GM12878 (cell line): ENCODE data around the gene ZNF335. TPM values are rescaled to one million over a fixed set of nuclear protein-coding genes. Genes with fewer than 3 reads are reported as not detected.

Source experiments
- ATAC-seq: fragments of 200-7000 bp; cut with Tn5 transposase; 3 replicates; pipeline ENCODE4 v1.9.1; 2020; ENCODE audit warnings: mild to moderate bottlenecking, moderate library complexity
- BruUV-seq: library from RNA; stranded (reverse); fragments of 400-500 nt; replicated peaks from 2 replicates; lab custom pipeline; 2021; lab: Mats Ljungman, UMichigan
- CTCF ChIA-PET: fragments of 300-600 bp; sonication (Branson Sonifier 250); formaldehyde crosslinking; extraction: SDS; loops from one replicate; lab custom pipeline; 2021; ENCODE audit warnings: inconsistent platforms; lab: Yijun Ruan, JAX
- POLR2A ChIA-PET: fragments of 350-600 bp; formaldehyde crosslinking; extraction: SDS; loops from one replicate; lab custom pipeline; 2021; ENCODE audit warnings: inconsistent platforms; lab: Charles Lee
- RAD21 ChIA-PET: fragments of 300-600 bp; sonication (Branson Sonifier 250); formaldehyde crosslinking; loops from one replicate; lab custom pipeline; 2023; ENCODE audit warnings: antibody characterized with exemption; ENCODE audit not compliant: unreplicated experiment; lab: Charles Lee
- SMC1A ChIA-PET: fragments of 300-600 bp; sonication (Branson Sonifier 250); formaldehyde crosslinking; loops from one replicate; lab custom pipeline; 2023; ENCODE audit not compliant: unreplicated experiment, uncharacterized antibody; lab: Charles Lee
- DNase-seq: peaks from one replicate; pipeline ENCODE4 v3.0.0-alpha.2; 2011; ENCODE audit warnings: low read depth, low spot score
- FAIRE-seq: peaks from 3 replicates; lab custom pipeline; 2011; peaks lifted over from hg19 to GRCh38; lab: Jason Lieb, UNC
- H2AFZ ChIP-seq: 2 replicates; pipeline ENCODE4 v1.6.0; 2011; ENCODE audit warnings: low read depth, low read length, control low read depth; ENCODE audit not compliant: control insufficient read depth
- H3K27ac ChIP-seq: 2 replicates; pipeline ENCODE4 v1.5.1; 2011; ENCODE audit warnings: control low read depth; ENCODE audit not compliant: control insufficient read depth, insufficient read depth
- H3K27me3 ChIP-seq, 2 experiments: replicated peaks in 1 of 2; 2 replicates each; pipeline versions ENCODE4 v1.6.0 to v1.6.1; 2011; ENCODE audit warnings: low read length in 1 of 2; ENCODE audit not compliant: control insufficient read depth in 2 of 2, insufficient read depth in 2 of 2
- H3K36me3 ChIP-seq, 2 experiments: 2 replicates each; pipeline ENCODE4 v1.5.1; 2011; ENCODE audit warnings: low read length in 1 of 2; ENCODE audit not compliant: control insufficient read depth in 2 of 2, insufficient read depth in 2 of 2
- H3K4me1 ChIP-seq: 2 replicates; pipeline ENCODE4 v1.6.1; 2011; ENCODE audit warnings: mild to moderate bottlenecking, low read length, moderate library complexity, mixed read lengths; ENCODE audit not compliant: control insufficient read depth, insufficient read depth
- H3K4me2 ChIP-seq: 2 replicates; pipeline ENCODE4 v1.6.0; 2011; ENCODE audit warnings: control low read depth; ENCODE audit not compliant: control insufficient read depth, insufficient read depth
- H3K4me3 ChIP-seq: fragments of 200-600 bp; sonication (generic); 2 replicates; pipeline ENCODE4 v1.5.1; 2016
- H3K79me2 ChIP-seq: 2 replicates; pipeline ENCODE4 v1.6.0; 2011; ENCODE audit warnings: low read length; ENCODE audit not compliant: control insufficient read depth, insufficient read depth
- H3K9ac ChIP-seq: 2 replicates; pipeline ENCODE4 v1.8.0; 2011; ENCODE audit warnings: low read length, control low read depth, mixed read lengths; ENCODE audit not compliant: control insufficient read depth, insufficient read depth
- H3K9me3 ChIP-seq: replicated peaks from 3 replicates; pipeline ENCODE4 v1.5.1; 2011; ENCODE audit warnings: mild to moderate bottlenecking, low read length; ENCODE audit not compliant: control insufficient read depth, insufficient read depth
- H4K20me1 ChIP-seq: 2 replicates; pipeline ENCODE4 v1.6.0; 2011; ENCODE audit not compliant: control insufficient read depth, insufficient read depth
- CHD2 ChIP-seq: IDR thresholded peaks from 2 replicates; pipeline ENCODE4 v1.6.1; 2011; ENCODE audit warnings: low read depth, low read length, improper control_type of control experiment, borderline replicate concordance
- KAT2A ChIP-seq: conservative IDR thresholded peaks from 2 replicates; pipeline ENCODE4 v1.6.1; 2011; ENCODE audit warnings: low read depth, low read length; ENCODE audit not compliant: control insufficient read depth
- KDM1A ChIP-seq: fragments of 200-600 bp; sonication (generic); IDR thresholded peaks from 2 replicates; pipeline ENCODE4 v1.6.1; 2016; ENCODE audit warnings: borderline replicate concordance
- KLF5 ChIP-seq: fragments of 450-650 bp; IDR thresholded peaks from 2 replicates; pipeline ENCODE4 v1.6.1; 2014; ENCODE audit warnings: mild to moderate bottlenecking; ENCODE audit not compliant: partially characterized antibody
- MTA2 ChIP-seq: fragments of 450-650 bp; IDR thresholded peaks from 2 replicates; pipeline ENCODE4 v1.6.1; 2016; ENCODE audit warnings: low read depth, mild to moderate bottlenecking, moderate library complexity
- POU2F2 ChIP-seq: IDR thresholded peaks from 3 replicates; pipeline ENCODE4 v1.6.1; 2011; ENCODE audit warnings: low read depth, mild to moderate bottlenecking, low read length, borderline replicate concordance
- RELA ChIP-seq: fragments of 450-650 bp; IDR thresholded peaks from 2 replicates; pipeline ENCODE4 v1.8.0; 2014; ENCODE audit warnings: borderline replicate concordance; ENCODE audit not compliant: partially characterized antibody
- SMARCA5 ChIP-seq: fragments of 450-650 bp; IDR thresholded peaks from 2 replicates; pipeline ENCODE4 v1.6.1; 2017; ENCODE audit warnings: mild to moderate bottlenecking
- SP1 ChIP-seq: IDR thresholded peaks from one replicate; pipeline ENCODE4 v1.6.1; 2011; ENCODE audit warnings: low read depth, low read length
- WGBS: methylation state at CpG from one replicate; pipeline ENCODE4 v1.1.6; 2016; ENCODE audit warnings: low lambda C conversion rate; ENCODE audit not compliant: insufficient replicate concordance, insufficient coverage; ENCODE audit errors: missing lambda C conversion rate; 5-methylcytosine and 5-hydroxymethylcytosine counted together
- in situ Hi-C: fragments of 300-500 bp; cut with MboI; formaldehyde crosslinking; loops from 9 replicates; pipeline ENCODE4 v1.14.3; 2018; ENCODE audit warnings: mixed read lengths
- intact Hi-C: fragments of 100-400 bp; cut with micrococcal nuclease; formaldehyde crosslinking; loops from one replicate; pipeline ENCODE4 v1.14.2; 2022; ENCODE audit not compliant: unreplicated experiment
- polyA plus RNA-seq, 11 experiments: library from polyadenylated mRNA; depleted of rRNA in 4 of 11; unstranded in 6 of 11; stranded (reverse) in 5 of 11; fragments of >200 nt; fragmentation: Nextera tagmentation in 4 of 11; fragmentation: Illumina TruSeq in 1 of 11; extraction: Ambion mirVana in 4 of 11; extraction: Trizol in 1 of 11; gene quantifications; 1 replicate in 1 of 11; 2 replicates in 10 of 11; pipeline versions ENCODE4 v1.2.1 to v1.2.3, GENCODE V29; 2011 to 2016; ENCODE audit warnings: inconsistent platforms in 2 of 11, missing spikeins in 2 of 11, low read depth in 1 of 11
- total RNA-seq, 4 experiments: library from RNA; depleted of rRNA in 3 of 4; stranded (reverse); fragments of >200 nt in 3 of 4; fragmentation: Illumina TruSeq in 1 of 4; extraction: Trizol in 1 of 4; gene quantifications; 2 replicates each; pipeline versions ENCODE4 v1.2.1 to v1.2.3, GENCODE V29; 2013 to 2021
- TF ChIP-seq, protein P1 (sequence below): fragments of 450-650 bp; conservative IDR thresholded peaks from 2 replicates; pipeline ENCODE4 v1.6.1; 2017; ENCODE audit warnings: mild to moderate bottlenecking, moderate library complexity
- TF ChIP-seq, protein P2 (sequence below): IDR thresholded peaks from 2 replicates; pipeline ENCODE4 v1.6.1; 2012; ENCODE audit warnings: improper control_type of control experiment, low read depth, low read length; ENCODE audit not compliant: insufficient replicate concordance
- TF ChIP-seq, protein P3 (sequence below): fragments of 450-650 bp; IDR thresholded peaks from 2 replicates; pipeline ENCODE4 v1.6.1; 2017; ENCODE audit warnings: mild to moderate bottlenecking, low read depth, inconsistent platforms; ENCODE audit not compliant: poor library complexity, severe bottlenecking

ZNF335 gene
- total and polyA plus RNA-seq, 10 of the 15 experiments (the other 5 are each of a cell fraction or from before 2014, with no cell fraction given) = 0.74 to 30.1 (median 14.5) TPM

DNA sequence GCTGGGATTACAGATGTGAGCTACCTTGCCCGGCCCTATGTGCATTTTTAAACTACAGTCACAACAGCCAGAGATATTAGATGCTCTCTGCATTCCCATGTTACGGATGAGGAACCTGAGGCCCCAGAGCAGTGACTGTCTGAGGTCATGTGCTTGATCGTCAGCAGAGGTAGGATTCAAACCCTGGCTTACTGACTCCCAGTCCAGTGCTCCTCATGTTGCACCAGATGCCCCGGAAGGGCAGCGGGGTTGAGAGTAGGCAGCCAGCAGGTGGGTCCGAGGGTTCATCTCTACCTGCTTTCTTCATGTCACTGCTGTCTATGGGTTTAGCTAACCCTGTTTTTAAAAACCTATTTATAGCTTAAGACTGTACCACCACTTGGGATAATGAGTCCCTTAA lies 9.3 kb upstream of the ZNF335 start:
- 56% methylated on average over 6 of the region's 6 CpGs for WGBS
- H2AFZ ChIP-seq = no peak overlapping the region
- no peaks in the 10 kb centered on the region for H3K4me1 ChIP-seq
- no peak overlapping the region for H3K4me3 ChIP-seq
- no peaks in the 10 kb centered on the region for H3K79me2 ChIP-seq
- H3K4me2 ChIP-seq = no peak overlapping the region
- H3K27ac ChIP-seq = no peak overlapping the region
- RAD21 ChIA-PET = interaction anchor here (2.3 kb wide), 1 partner anchor 10 kb away, joined by 8 read pairs; no protein-coding TSS in a partner anchor
- H3K9me3 ChIP-seq = no peaks in the 10 kb centered on the region
- SMC1A ChIA-PET = interaction anchor here (1.0 kb wide), 1 partner anchor 16 kb away, joined by 3 read pairs; no protein-coding TSS in a partner anchor
- no peak overlapping the region for H3K9ac ChIP-seq
- CTCF ChIA-PET = interaction anchor here (0.8 to 7.0 kb wide), 4 partner anchors 7 to 32 kb away, joined by 3 to 33 read pairs (median 22); no protein-coding TSS in a partner anchor
- intact Hi-C loops = no loop called here
- H3K27me3 ChIP-seq = no peaks in the 10 kb centered on the region; a peak in 2 of 4 replicates
- DNase-seq (no peak), FAIRE-seq (no peak), ATAC-seq (no peak)
- no peaks in the 10 kb centered on the region for H3K36me3 ChIP-seq
- in situ Hi-C loops = no loop called here
- POLR2A ChIA-PET = no interaction called here
- H4K20me1 ChIP-seq = no peaks in the 10 kb centered on the region
- no TSS peak for BruUV-seq
- TF ChIP-seq, protein P1, sequence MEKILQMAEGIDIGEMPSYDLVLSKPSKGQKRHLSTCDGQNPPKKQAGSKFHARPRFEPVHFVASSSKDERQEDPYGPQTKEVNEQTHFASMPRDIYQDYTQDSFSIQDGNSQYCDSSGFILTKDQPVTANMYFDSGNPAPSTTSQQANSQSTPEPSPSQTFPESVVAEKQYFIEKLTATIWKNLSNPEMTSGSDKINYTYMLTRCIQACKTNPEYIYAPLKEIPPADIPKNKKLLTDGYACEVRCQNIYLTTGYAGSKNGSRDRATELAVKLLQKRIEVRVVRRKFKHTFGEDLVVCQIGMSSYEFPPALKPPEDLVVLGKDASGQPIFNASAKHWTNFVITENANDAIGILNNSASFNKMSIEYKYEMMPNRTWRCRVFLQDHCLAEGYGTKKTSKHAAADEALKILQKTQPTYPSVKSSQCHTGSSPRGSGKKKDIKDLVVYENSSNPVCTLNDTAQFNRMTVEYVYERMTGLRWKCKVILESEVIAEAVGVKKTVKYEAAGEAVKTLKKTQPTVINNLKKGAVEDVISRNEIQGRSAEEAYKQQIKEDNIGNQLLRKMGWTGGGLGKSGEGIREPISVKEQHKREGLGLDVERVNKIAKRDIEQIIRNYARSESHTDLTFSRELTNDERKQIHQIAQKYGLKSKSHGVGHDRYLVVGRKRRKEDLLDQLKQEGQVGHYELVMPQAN = no peak
- TF ChIP-seq KDM1A = no peak
- no peak for TF ChIP-seq KAT2A
- no peak for TF ChIP-seq POU2F2
- no peak for TF ChIP-seq SP1
- TF ChIP-seq RELA = no peak
- no peak for TF ChIP-seq MTA2
- TF ChIP-seq SMARCA5 = no peak
- TF ChIP-seq CHD2 = no peak
- TF ChIP-seq KLF5 = no peak
- TF ChIP-seq, protein P2, sequence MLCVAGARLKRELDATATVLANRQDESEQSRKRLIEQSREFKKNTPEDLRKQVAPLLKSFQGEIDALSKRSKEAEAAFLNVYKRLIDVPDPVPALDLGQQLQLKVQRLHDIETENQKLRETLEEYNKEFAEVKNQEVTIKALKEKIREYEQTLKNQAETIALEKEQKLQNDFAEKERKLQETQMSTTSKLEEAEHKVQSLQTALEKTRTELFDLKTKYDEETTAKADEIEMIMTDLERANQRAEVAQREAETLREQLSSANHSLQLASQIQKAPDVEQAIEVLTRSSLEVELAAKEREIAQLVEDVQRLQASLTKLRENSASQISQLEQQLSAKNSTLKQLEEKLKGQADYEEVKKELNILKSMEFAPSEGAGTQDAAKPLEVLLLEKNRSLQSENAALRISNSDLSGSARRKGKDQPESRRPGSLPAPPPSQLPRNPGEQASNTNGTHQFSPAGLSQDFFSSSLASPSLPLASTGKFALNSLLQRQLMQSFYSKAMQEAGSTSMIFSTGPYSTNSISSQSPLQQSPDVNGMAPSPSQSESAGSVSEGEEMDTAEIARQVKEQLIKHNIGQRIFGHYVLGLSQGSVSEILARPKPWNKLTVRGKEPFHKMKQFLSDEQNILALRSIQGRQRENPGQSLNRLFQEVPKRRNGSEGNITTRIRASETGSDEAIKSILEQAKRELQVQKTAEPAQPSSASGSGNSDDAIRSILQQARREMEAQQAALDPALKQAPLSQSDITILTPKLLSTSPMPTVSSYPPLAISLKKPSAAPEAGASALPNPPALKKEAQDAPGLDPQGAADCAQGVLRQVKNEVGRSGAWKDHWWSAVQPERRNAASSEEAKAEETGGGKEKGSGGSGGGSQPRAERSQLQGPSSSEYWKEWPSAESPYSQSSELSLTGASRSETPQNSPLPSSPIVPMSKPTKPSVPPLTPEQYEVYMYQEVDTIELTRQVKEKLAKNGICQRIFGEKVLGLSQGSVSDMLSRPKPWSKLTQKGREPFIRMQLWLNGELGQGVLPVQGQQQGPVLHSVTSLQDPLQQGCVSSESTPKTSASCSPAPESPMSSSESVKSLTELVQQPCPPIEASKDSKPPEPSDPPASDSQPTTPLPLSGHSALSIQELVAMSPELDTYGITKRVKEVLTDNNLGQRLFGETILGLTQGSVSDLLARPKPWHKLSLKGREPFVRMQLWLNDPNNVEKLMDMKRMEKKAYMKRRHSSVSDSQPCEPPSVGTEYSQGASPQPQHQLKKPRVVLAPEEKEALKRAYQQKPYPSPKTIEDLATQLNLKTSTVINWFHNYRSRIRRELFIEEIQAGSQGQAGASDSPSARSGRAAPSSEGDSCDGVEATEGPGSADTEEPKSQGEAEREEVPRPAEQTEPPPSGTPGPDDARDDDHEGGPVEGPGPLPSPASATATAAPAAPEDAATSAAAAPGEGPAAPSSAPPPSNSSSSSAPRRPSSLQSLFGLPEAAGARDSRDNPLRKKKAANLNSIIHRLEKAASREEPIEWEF = no peak
- TF ChIP-seq, protein P3, sequence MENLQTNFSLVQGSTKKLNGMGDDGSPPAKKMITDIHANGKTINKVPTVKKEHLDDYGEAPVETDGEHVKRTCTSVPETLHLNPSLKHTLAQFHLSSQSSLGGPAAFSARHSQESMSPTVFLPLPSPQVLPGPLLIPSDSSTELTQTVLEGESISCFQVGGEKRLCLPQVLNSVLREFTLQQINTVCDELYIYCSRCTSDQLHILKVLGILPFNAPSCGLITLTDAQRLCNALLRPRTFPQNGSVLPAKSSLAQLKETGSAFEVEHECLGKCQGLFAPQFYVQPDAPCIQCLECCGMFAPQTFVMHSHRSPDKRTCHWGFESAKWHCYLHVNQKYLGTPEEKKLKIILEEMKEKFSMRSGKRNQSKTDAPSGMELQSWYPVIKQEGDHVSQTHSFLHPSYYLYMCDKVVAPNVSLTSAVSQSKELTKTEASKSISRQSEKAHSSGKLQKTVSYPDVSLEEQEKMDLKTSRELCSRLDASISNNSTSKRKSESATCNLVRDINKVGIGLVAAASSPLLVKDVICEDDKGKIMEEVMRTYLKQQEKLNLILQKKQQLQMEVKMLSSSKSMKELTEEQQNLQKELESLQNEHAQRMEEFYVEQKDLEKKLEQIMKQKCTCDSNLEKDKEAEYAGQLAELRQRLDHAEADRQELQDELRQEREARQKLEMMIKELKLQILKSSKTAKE = no peak
